GM12872 (cell line): ENCODE data around the gene SAXO1.

Experiments used
- CTCF ChIP-seq: IDR thresholded peaks from 3 replicates; pipeline ENCODE4 v1.5.1; 2011; ENCODE audit warnings: low read depth, mild to moderate bottlenecking, low read length, moderate library complexity; ENCODE audit not compliant: insufficient read depth

The SAXO1 gene

GRCh38 chr9:18985464-18985951, 47.5 kb downstream of the SAXO1 start:
- no peak for TF ChIP-seq CTCF

GRCh38 chr9:18982262-18982620, 50.8 kb downstream of the SAXO1 start:
- TF ChIP-seq CTCF = no peak

GRCh38 chr9:18981476-18982261, 51.3 kb downstream of the SAXO1 start:
- TF ChIP-seq CTCF = no peak

- no peak for TF ChIP-seq CTCF
Measured at GRCh38 chr9:18980189-18980588, 52.8 kb downstream of the SAXO1 start.

GRCh38 chr9:18979367-18979766, 53.6 kb downstream of the SAXO1 start:
- no peak for TF ChIP-seq CTCF

GRCh38 chr9:18978188-18978587, 54.8 kb downstream of the SAXO1 start:
- no peak for TF ChIP-seq CTCF

- no peak for TF ChIP-seq CTCF
Measured at GRCh38 chr9:18976709-18977531, 56.1 kb downstream of the SAXO1 start.
